Spleen (tissue), 7 donors: Measurements from ENCODE around the gene WNT11.

Source experiments
- CTCF ChIP-seq, 11 experiments: fragments of 200-600 bp in 7 of 11; fragments of 450-650 bp in 4 of 11; sonication (generic) in 4 of 11; IDR thresholded peaks in 8 of 11; conservative IDR thresholded peaks in 3 of 11; 1 replicate in 7 of 11; 2 replicates in 4 of 11; pipeline versions ENCODE4 v1.4.0 to v1.8.0; 2016 to 2021; ENCODE audit warnings: antibody characterized with exemption in 11 of 11, inconsistent platforms in 4 of 11, mild to moderate bottlenecking in 1 of 11
- POLR2AphosphoS5 ChIP-seq, 3 donors: sonication (generic); formaldehyde crosslinking; IDR thresholded peaks; one replicate each; pipeline ENCODE4 v1.5.1; 2017; ENCODE audit warnings: antibody characterized with exemption in 3 of 3
- donor health status: DM: no; HTN: no; CAD: no; lungs with moderate emphysema.
- donor health status: DM: no; HTN: no; CAD: no.
- donor health status: DM: no; HTN: no; CAD: no.

GRCh38 chr11:76226626-76227025, 20.3 kb upstream of the WNT11 start:
- TF ChIP-seq CTCF (IDR thresholded peaks at IDR 0.05 in 8 of 11, conservative IDR thresholded peaks at IDR 0.05 in 3 of 11) (no peak), POLR2AphosphoS5 (IDR thresholded peaks at IDR 0.05) (no peak)
